K562 (cell line): ENCODE measurements around the gene FILIP1. TPM values are rescaled to one million over a fixed set of nuclear protein-coding genes. Genes with fewer than 3 reads are reported as not detected.

Source experiments
- AFF4 ChIP-seq: sonication (generic); formaldehyde crosslinking; IDR thresholded peaks from 2 replicates; pipeline ENCODE4 v1.8.0; 2023; ENCODE audit warnings: mild to moderate bottlenecking, missing genetic modification reagents
- ATF7 ChIP-seq: fragments of 450-650 bp; IDR thresholded peaks from 2 replicates; pipeline ENCODE4 v1.7.1; 2014; ENCODE audit warnings: mild to moderate bottlenecking, moderate library complexity
- FUS ChIP-seq: fragments of 200-400 bp; formaldehyde crosslinking; optimal IDR thresholded peaks from 2 replicates; pipeline ENCODE3; 2017; ENCODE audit warnings: low read depth, low read length
- GABPB2 ChIP-seq: fragments of 250-450 bp; sonication (Bioruptor Pico); conservative IDR thresholded peaks from 2 replicates; pipeline ENCODE4 v1.5.1; 2021; ENCODE audit warnings: mild to moderate bottlenecking
- HNRNPUL1 ChIP-seq: fragments of 200-400 bp; formaldehyde crosslinking; IDR thresholded peaks from 2 replicates; pipeline ENCODE4 v1.6.1; 2017; ENCODE audit warnings: low read length
- LARP7 ChIP-seq: fragments of 450-650 bp; IDR thresholded peaks from 2 replicates; pipeline ENCODE4 v1.6.1; 2016
- MAZ ChIP-seq, 2 experiments: fragments of 450-650 bp in 1 of 2; sonication (generic) in 1 of 2; formaldehyde crosslinking; IDR thresholded peaks in 1 of 2; conservative IDR thresholded peaks in 1 of 2; 2 replicates each; pipeline versions ENCODE4 v1.4.0 to v1.5.0; 2020; ENCODE audit warnings: mild to moderate bottlenecking in 1 of 2, missing genetic modification reagents in 1 of 2
- MBD1 ChIP-seq: fragments of 250-450 bp; sonication (Bioruptor Pico); IDR thresholded peaks from 2 replicates; pipeline ENCODE4 v1.8.0; 2022; ENCODE audit warnings: inconsistent platforms
- RREB1 ChIP-seq: fragments of 250-450 bp; sonication (Bioruptor Pico); IDR thresholded peaks from 2 replicates; pipeline ENCODE4 v1.4.0; 2020
- ZNF445 ChIP-seq: fragments of 250-450 bp; sonication (Bioruptor Pico); IDR thresholded peaks from 2 replicates; pipeline ENCODE4 v1.4.0; 2020; ENCODE audit warnings: low read depth, mild to moderate bottlenecking, moderate library complexity
- polyA plus RNA-seq, 8 experiments: library from polyadenylated mRNA; depleted of rRNA in 4 of 8; stranded (reverse) in 5 of 8; unstranded in 3 of 8; fragments of >200 nt; fragmentation: Nextera tagmentation in 2 of 8; fragmentation: Illumina TruSeq in 1 of 8; extraction: Ambion mirVana in 2 of 8; extraction: Trizol in 1 of 8; gene quantifications; 2 replicates each; pipeline versions ENCODE4 v1.2.1 to v1.2.3, GENCODE V29; 2011 to 2014; ENCODE audit warnings: inconsistent platforms in 1 of 8, missing spikeins in 1 of 8
- total RNA-seq, 7 experiments: library from RNA; depleted of rRNA in 6 of 7; stranded (reverse); fragments of >200 nt in 6 of 7; fragmentation: Illumina TruSeq in 2 of 7; extraction: Trizol in 2 of 7; gene quantifications; 2 replicates each; pipeline versions ENCODE4 v1.2.1 to v1.2.3, GENCODE V29; 2011 to 2021; ENCODE audit warnings: low replicate concordance in 1 of 7
- TF ChIP-seq, protein P1 (sequence below): fragments of 250-450 bp; sonication (Bioruptor Pico); IDR thresholded peaks from 2 replicates; pipeline ENCODE4 v1.5.0; 2022; ENCODE audit warnings: mild to moderate bottlenecking

FILIP1 gene
- total and polyA plus RNA-seq, 9 of the 15 experiments (the other 6 are each of a cell fraction or from before 2014, with no cell fraction given), result 0.03 to 0.25 (median 0.10) TPM; not detected in 1

DNA sequence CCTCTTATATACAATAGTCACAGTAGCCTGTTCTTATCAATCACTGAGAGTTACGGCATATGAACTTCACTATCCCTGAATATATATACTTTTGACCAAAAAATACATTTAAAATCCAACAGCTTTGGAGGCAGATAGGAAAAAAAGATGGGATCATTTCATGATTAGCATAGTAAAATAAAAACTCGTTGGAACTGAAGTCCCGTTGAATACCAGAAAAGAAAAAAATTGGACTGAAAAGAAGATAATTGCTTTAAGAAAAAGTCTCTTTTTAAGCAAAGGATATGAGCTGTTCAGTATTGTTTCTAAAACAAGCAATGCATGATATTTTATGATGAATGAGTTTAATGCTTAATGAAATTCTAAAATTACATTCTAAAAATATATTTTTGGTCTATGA is 4.4 kb upstream of the FILIP1 start (continued):
- TF ChIP-seq AFF4 (CRISPR knock-in tag) (no peak), LARP7 (no peak), MBD1 (CRISPR knock-in tag) (no peak), ZNF445 (CRISPR knock-in tag) (no peak), GABPB2 (CRISPR knock-in tag) (no peak), HNRNPUL1 (no peak), ATF7 (no peak), FUS (no peak), RREB1 (CRISPR knock-in tag) (no peak), MAZ (CRISPR knock-in tag; conservative IDR thresholded peaks at IDR 0.05 in 1 of 2, IDR thresholded peaks at IDR 0.05 in 1 of 2) (no peak)
- TF ChIP-seq, protein P1, sequence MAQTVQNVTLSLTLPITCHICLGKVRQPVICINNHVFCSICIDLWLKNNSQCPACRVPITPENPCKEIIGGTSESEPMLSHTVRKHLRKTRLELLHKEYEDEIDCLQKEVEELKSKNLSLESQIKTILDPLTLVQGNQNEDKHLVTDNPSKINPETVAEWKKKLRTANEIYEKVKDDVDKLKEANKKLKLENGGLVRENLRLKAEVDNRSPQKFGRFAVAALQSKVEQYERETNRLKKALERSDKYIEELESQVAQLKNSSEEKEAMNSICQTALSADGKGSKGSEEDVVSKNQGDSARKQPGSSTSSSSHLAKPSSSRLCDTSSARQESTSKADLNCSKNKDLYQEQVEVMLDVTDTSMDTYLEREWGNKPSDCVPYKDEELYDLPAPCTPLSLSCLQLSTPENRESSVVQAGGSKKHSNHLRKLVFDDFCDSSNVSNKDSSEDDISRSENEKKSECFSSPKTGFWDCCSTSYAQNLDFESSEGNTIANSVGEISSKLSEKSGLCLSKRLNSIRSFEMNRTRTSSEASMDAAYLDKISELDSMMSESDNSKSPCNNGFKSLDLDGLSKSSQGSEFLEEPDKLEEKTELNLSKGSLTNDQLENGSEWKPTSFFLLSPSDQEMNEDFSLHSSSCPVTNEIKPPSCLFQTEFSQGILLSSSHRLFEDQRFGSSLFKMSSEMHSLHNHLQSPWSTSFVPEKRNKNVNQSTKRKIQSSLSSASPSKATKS (CRISPR knock-in tag), result no peak
- TF ChIP-seq, all 486 proteins: peak for 0
